HepG2 (cell line): ENCODE measurements around the gene LIPC. TPM values are rescaled to one million over a fixed set of nuclear protein-coding genes. Genes with fewer than 3 reads are reported as not detected.
A peak's percentile ranks its signal among the peaks of the same experiment; 100 is the strongest.

Source experiments
- ATAC-seq: fragments of 200-7000 bp; cut with Tn5 transposase; 3 replicates; pipeline ENCODE4 v1.9.1; 2020; ENCODE audit warnings: mild to moderate bottlenecking, moderate library complexity
- BruUV-seq: library from RNA; stranded (reverse); fragments of 400-500 nt; replicated peaks from 2 replicates; lab custom pipeline; 2021; lab: Mats Ljungman, UMichigan
- CTCF ChIA-PET: fragments of 300-600 bp; formaldehyde crosslinking; extraction: SDS; loops from one replicate; lab custom pipeline; 2021; ENCODE audit warnings: low total read pairs, inconsistent platforms, low intra/inter-chr PET ratio; lab: Yijun Ruan, JAX
- POLR2A ChIA-PET: fragments of 350-600 bp; sonication (Branson Sonifier 250); formaldehyde crosslinking; loops from one replicate; lab custom pipeline; 2020; ENCODE audit warnings: antibody characterized with exemption, inconsistent platforms; lab: Yijun Ruan, JAX
- DNase-seq: peaks from one replicate; pipeline ENCODE4 v3.0.0-alpha.2; 2015; ENCODE audit warnings: low spot score
- FAIRE-seq: peaks from 3 replicates; lab custom pipeline; 2011; peaks lifted over from hg19 to GRCh38; lab: Jason Lieb, UNC
- H2AFZ ChIP-seq: one replicate; pipeline ENCODE4 v1.6.1; 2011; ENCODE audit warnings: low read length, inconsistent platforms
- H3K27ac ChIP-seq: fragments of 300-600 bp; 3 replicates; pipeline ENCODE4 v1.8.0; 2011; ENCODE audit warnings: mixed run types, mild to moderate bottlenecking, mixed read lengths, low read length, inconsistent platforms; ENCODE audit not compliant: insufficient read depth; ENCODE audit errors: extremely low read length
- H3K27me3 ChIP-seq, 2 experiments: fragments of 200-600 bp in 1 of 2; 2 replicates in 1 of 2; 3 replicates in 1 of 2; pipeline versions ENCODE4 v1.6.0 to v1.8.0; 2011; ENCODE audit warnings: low read length in 2 of 2, mild to moderate bottlenecking in 2 of 2, moderate library complexity in 2 of 2, inconsistent platforms in 1 of 2; ENCODE audit not compliant: insufficient read depth in 2 of 2, control insufficient read depth in 1 of 2
- H3K36me3 ChIP-seq, 2 experiments: fragments of 200-600 bp in 1 of 2; replicated peaks in 1 of 2; 2 replicates in 1 of 2; 3 replicates in 1 of 2; pipeline versions ENCODE4 v1.5.1 to v1.8.0; 2011; ENCODE audit warnings: low read length in 2 of 2, inconsistent platforms in 1 of 2; ENCODE audit not compliant: insufficient read depth in 2 of 2, control insufficient read depth in 1 of 2
- H3K4me1 ChIP-seq: 2 replicates; pipeline ENCODE4 v1.5.1; 2012; ENCODE audit warnings: low read length, inconsistent platforms; ENCODE audit not compliant: insufficient read depth
- H3K4me2 ChIP-seq: 2 replicates; pipeline ENCODE4 v1.6.0; 2011; ENCODE audit warnings: low read depth, low read length, inconsistent platforms
- H3K4me3 ChIP-seq, 3 experiments: fragments of 200-600 bp in 1 of 3; sonication (generic), shearing (Covaris generic) in 1 of 3; replicated peaks in 1 of 3; 2 replicates each; pipeline ENCODE4 v1.5.1; 2011 to 2016; ENCODE audit warnings: low read length in 3 of 3, inconsistent platforms in 2 of 3, low read depth in 2 of 3, mild to moderate bottlenecking in 2 of 3, control low read depth in 1 of 3, mixed read lengths in 1 of 3; ENCODE audit not compliant: insufficient read depth in 1 of 3
- H3K79me2 ChIP-seq: one replicate; pipeline ENCODE4 v1.6.1; 2011; ENCODE audit warnings: low read length, inconsistent platforms; ENCODE audit not compliant: insufficient read depth
- H3K9ac ChIP-seq: 2 replicates; pipeline ENCODE4 v1.6.0; 2011; ENCODE audit warnings: mild to moderate bottlenecking, low read depth, low read length, inconsistent platforms; ENCODE audit not compliant: insufficient read depth
- H3K9me3 ChIP-seq: 2 replicates; pipeline ENCODE4 v1.5.1; 2012; ENCODE audit warnings: mild to moderate bottlenecking, low read length
- H4K20me1 ChIP-seq: 2 replicates; pipeline ENCODE4 v1.6.0; 2011; ENCODE audit warnings: inconsistent platforms, mild to moderate bottlenecking, low read length, moderate library complexity; ENCODE audit not compliant: insufficient read depth
- BCL6 ChIP-seq: IDR thresholded peaks from 2 replicates; pipeline ENCODE4 v1.6.1; 2016; ENCODE audit warnings: missing genetic modification reagents, missing compliant biosample characterization
- RARA ChIP-seq: IDR thresholded peaks from 2 replicates; pipeline ENCODE4 v1.6.1; 2016; ENCODE audit warnings: missing genetic modification reagents, missing compliant biosample characterization
- SIN3A ChIP-seq: IDR thresholded peaks from 2 replicates; pipeline ENCODE4 v1.6.1; 2011; ENCODE audit warnings: low read depth, mild to moderate bottlenecking, control low read depth, low read length, borderline replicate concordance
- SKI ChIP-seq: fragments of 450-650 bp; IDR thresholded peaks from one replicate; pipeline ENCODE4 v1.6.1; 2018; ENCODE audit warnings: mild to moderate bottlenecking; ENCODE audit not compliant: partially characterized antibody
- ZBTB7B ChIP-seq: sonication (generic); formaldehyde crosslinking; IDR thresholded peaks from 2 replicates; pipeline ENCODE4 v1.4.0; 2020; ENCODE audit warnings: missing genetic modification reagents
- ZFP90 ChIP-seq: sonication (generic); formaldehyde crosslinking; IDR thresholded peaks from 2 replicates; pipeline ENCODE4 v1.8.0; 2022; ENCODE audit warnings: missing genetic modification reagents, mild to moderate bottlenecking, inconsistent platforms, borderline replicate concordance
- WGBS: methylation state at CpG from one replicate; pipeline ENCODE4 v1.1.6; 2017; ENCODE audit warnings: low lambda C conversion rate; 5-methylcytosine and 5-hydroxymethylcytosine counted together
- in situ Hi-C: cut with HindIII; loops from 2 replicates; pipeline ENCODE4 v1.10.0; 2017; ENCODE audit warnings: low pct_unique_long_range_greater_than_20kb; ENCODE audit not compliant: extremely low pct_ligation_motif_present
- intact Hi-C: fragments of 100-400 bp; cut with micrococcal nuclease; formaldehyde crosslinking; loops from one replicate; pipeline ENCODE4 v1.10.0; 2022; ENCODE audit not compliant: unreplicated experiment
- polyA plus RNA-seq, 8 experiments: library from polyadenylated mRNA; depleted of rRNA in 3 of 8; stranded (reverse) in 7 of 8; unstranded in 1 of 8; fragments of >200 nt; fragmentation: Illumina TruSeq in 4 of 8; extraction: Trizol in 4 of 8; gene quantifications; 2 replicates each; pipeline versions ENCODE4 v1.2.1 to v1.2.3, GENCODE V29; 2011 to 2016; ENCODE audit warnings: low read depth in 4 of 8, missing spikeins in 1 of 8, mixed read lengths in 1 of 8; ENCODE audit not compliant: insufficient read depth in 1 of 8
- total RNA-seq, 5 experiments: library from RNA; depleted of rRNA; stranded (reverse); fragments of >200 nt; fragmentation: Illumina TruSeq; extraction: Trizol; gene quantifications; 2 replicates each; pipeline ENCODE4 v1.2.3, GENCODE V29; 2016; ENCODE audit warnings: low read depth in 1 of 5
- TF ChIP-seq, protein P1 (sequence below): sonication (generic); formaldehyde crosslinking; IDR thresholded peaks from 2 replicates; pipeline ENCODE4 v1.4.0; 2020; ENCODE audit warnings: missing genetic modification reagents, borderline replicate concordance
- TF ChIP-seq, protein P2 (sequence below): sonication (generic); formaldehyde crosslinking; IDR thresholded peaks from 2 replicates; pipeline ENCODE4 v1.9.0; 2021; ENCODE audit warnings: missing genetic modification reagents, borderline replicate concordance

LIPC gene
- total and polyA plus RNA-seq, 2 of the 13 experiments (the other 11 are each of a cell fraction or from before 2014, with no cell fraction given), result 26.0 to 38.0 TPM

DNA sequence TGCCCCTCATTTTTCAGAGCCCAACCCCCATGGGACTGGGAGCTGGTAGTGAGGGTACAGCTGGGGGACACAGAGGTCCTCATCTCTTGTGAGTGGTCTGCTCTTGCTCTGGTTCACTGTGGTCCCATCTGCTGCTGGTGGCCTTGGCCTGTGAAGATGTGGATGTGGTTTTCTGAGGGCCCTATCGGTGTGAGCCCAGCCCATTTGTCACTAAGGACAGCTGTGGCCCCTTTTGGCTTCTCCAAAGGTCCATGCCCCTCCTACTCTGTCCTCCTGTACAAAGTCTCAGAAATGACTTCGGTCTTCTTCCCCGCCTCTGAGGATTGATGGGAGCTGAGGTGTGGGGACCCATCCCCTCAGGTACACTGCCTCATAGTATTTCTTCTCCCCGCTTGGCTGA, 21.0 kb downstream of the LIPC start (continued):
- no peak for TF ChIP-seq BCL6

DNA sequence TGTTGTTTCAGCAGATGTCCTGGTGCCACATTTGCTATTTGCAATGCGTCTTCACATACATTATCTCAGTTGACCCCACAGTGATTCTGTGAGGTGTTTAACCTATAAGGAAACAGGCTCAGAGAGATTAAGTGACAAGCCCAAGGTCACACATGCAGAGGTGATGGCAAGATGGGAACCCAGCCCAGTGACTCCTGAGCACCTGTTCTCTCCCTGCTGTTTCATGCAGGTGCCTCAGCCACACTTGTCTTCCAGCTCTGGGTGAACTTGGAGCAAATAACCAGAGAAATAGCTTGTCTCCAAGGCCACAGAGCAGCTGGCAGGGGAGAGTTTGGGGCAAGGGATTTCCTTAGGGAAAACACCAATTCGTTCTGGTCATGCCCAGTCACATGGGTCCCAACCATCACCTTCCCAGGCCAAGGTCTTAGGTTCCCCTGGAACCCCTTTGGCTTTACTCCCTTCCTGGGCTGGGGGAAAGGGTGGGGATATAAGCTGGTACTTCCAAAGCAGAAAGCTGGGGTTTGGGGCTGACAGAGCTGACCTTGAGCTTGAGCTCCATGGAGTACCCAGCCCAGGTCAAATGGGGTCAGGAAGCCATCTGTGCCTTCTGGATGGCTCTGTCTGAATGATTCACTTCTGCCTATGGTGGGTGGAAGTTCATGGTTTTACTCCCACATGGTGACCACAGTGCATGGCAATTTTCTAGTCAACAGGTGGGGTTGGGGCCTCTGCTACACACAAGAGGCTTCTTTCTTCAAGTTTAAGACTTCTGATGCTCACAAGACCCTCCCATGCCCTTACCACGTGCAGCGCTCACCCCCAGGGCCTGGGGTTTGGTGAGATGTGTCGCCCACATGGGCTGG, 22.4 kb downstream of the LIPC start:
- Histone ChIP-seq H3K4me1 (peaks cover 39% of the 10 kb centered on the region), H4K20me1 (no peaks in the 10 kb centered on the region), H3K36me3 (no peaks in the 10 kb centered on the region; a peak in 1 of 5 replicates), H3K9ac (no peak overlapping the region)
- POLR2A ChIA-PET, result no interaction called here
- no peak for TF ChIP-seq SIN3A
- TF ChIP-seq SKI, result peak; percentile 72
- TF ChIP-seq, protein P1, sequence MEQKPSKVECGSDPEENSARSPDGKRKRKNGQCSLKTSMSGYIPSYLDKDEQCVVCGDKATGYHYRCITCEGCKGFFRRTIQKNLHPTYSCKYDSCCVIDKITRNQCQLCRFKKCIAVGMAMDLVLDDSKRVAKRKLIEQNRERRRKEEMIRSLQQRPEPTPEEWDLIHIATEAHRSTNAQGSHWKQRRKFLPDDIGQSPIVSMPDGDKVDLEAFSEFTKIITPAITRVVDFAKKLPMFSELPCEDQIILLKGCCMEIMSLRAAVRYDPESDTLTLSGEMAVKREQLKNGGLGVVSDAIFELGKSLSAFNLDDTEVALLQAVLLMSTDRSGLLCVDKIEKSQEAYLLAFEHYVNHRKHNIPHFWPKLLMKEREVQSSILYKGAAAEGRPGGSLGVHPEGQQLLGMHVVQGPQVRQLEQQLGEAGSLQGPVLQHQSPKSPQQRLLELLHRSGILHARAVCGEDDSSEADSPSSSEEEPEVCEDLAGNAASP (CRISPR knock-in tag), result peak; percentile 59; the same call in 1 of the 2 replicates
- 0 out of 2 replicates have a peak, but pooled peaks have one; percentile 28 for TF ChIP-seq ZFP90 (CRISPR knock-in tag)
- TF ChIP-seq ZBTB7B (CRISPR knock-in tag), result no peak
- TF ChIP-seq RARA (CRISPR knock-in tag), result peak; percentile 69; the same call in 1 of the 2 replicates
- TF ChIP-seq, protein P2, sequence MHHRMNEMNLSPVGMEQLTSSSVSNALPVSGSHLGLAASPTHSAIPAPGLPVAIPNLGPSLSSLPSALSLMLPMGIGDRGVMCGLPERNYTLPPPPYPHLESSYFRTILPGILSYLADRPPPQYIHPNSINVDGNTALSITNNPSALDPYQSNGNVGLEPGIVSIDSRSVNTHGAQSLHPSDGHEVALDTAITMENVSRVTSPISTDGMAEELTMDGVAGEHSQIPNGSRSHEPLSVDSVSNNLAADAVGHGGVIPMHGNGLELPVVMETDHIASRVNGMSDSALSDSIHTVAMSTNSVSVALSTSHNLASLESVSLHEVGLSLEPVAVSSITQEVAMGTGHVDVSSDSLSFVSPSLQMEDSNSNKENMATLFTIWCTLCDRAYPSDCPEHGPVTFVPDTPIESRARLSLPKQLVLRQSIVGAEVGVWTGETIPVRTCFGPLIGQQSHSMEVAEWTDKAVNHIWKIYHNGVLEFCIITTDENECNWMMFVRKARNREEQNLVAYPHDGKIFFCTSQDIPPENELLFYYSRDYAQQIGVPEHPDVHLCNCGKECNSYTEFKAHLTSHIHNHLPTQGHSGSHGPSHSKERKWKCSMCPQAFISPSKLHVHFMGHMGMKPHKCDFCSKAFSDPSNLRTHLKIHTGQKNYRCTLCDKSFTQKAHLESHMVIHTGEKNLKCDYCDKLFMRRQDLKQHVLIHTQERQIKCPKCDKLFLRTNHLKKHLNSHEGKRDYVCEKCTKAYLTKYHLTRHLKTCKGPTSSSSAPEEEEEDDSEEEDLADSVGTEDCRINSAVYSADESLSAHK (CRISPR knock-in tag), result no peak
- TF ChIP-seq, all 625 proteins: peak for 4
- Histone ChIP-seq H3K27me3 (no peaks in the 10 kb centered on the region), H3K4me3 (no peak overlapping the region), H3K79me2 (no peaks in the 10 kb centered on the region), H3K4me2 (no peak overlapping the region), H3K9me3 (no peaks in the 10 kb centered on the region), H2AFZ (no peak overlapping the region), H3K27ac (no peak overlapping the region)
- WGBS, result 94% methylated on average over 5 of the region's 5 CpGs
- intact Hi-C loops (no loop called here), in situ Hi-C loops (no loop called here)
- CTCF ChIA-PET, result no interaction called here
- BruUV-seq, result no TSS peak
- no peak for DNase-seq
- FAIRE-seq, result no peak
- peak; percentile 16; the same call in 1 of the 3 replicates for ATAC-seq
